Stimulated activated CD4-positive, alpha-beta T cell treated with anti-CD3 and anti-CD28 coated beads, Interleukin-12 subunit alpha, Interleukin-12 subunit beta, amount 100 ng/mL, for 48 hours (primary cell): ENCODE measurements around the gene CEP295NL.
A peak's percentile ranks its signal among the peaks of the same experiment; 100 is the strongest.
"Not testable (repeated sequence)": the region's sequence is repeated elsewhere in the genome, so short reads cannot be mapped to it uniquely, and the experiment has no call there.

ENCODE experiments used
- DNase-seq, 3 donors: peaks; one replicate each; pipeline ENCODE4 v3.0.0-alpha.2; 2020; ENCODE audit warnings: low read depth in 2 of 3, low spot score in 1 of 3

CEP295NL gene

GRCh38 chr17:78905541-78905940, 2.5 kb upstream of the CEP295NL start:
- no peak for DNase-seq

GRCh38 chr17:78905116-78905515, 2.1 kb upstream of the CEP295NL start:
- DNase-seq = no peak

GRCh38 chr17:78904371-78904770, 1.4 kb upstream of the CEP295NL start:
- DNase-seq = no peak

GRCh38 chr17:78902231-78902630, 770 bp downstream of the CEP295NL start:
- not testable (repeated sequence) for DNase-seq

- no peak for DNase-seq
Observed at GRCh38 chr17:78901806-78902205, 1.2 kb downstream of the CEP295NL start.

- no peak for DNase-seq
Observed at GRCh38 chr17:78900816-78901215, 2.2 kb downstream of the CEP295NL start.

- DNase-seq = no peak
Observed at GRCh38 chr17:78899361-78900260, 3.4 kb downstream of the CEP295NL start.

- DNase-seq = no peak
Observed at GRCh38 chr17:78898947-78899346, 4.1 kb downstream of the CEP295NL start.

- no peak for DNase-seq
Observed at GRCh38 chr17:78898075-78898836, 4.7 kb downstream of the CEP295NL start.

- DNase-seq = no peak
Observed at GRCh38 chr17:78897664-78898047, 5.3 kb downstream of the CEP295NL start.

GRCh38 chr17:78896834-78897663, 6.0 kb downstream of the CEP295NL start:
- no peak for DNase-seq

- no peak for DNase-seq
Observed at GRCh38 chr17:78896091-78896833, 6.7 kb downstream of the CEP295NL start.

- no peak for DNase-seq
Observed at GRCh38 chr17:78895322-78895721, 7.7 kb downstream of the CEP295NL start.

GRCh38 chr17:78893684-78894083, 9.3 kb downstream of the CEP295NL start:
- no peak for DNase-seq

GRCh38 chr17:78892936-78893379, 10.0 kb downstream of the CEP295NL start:
- DNase-seq = no peak

- no peak for DNase-seq
Observed at GRCh38 chr17:78892520-78892919, 10.5 kb downstream of the CEP295NL start.

- no peak for DNase-seq
Observed at GRCh38 chr17:78892062-78892456, 10.9 kb downstream of the CEP295NL start.

GRCh38 chr17:78891406-78892061, 11.5 kb downstream of the CEP295NL start:
- no peak for DNase-seq

GRCh38 chr17:78890498-78890897, 12.5 kb downstream of the CEP295NL start:
- DNase-seq = peak; percentile 13 to 34 (median 32)

GRCh38 chr17:78890096-78890495, 12.9 kb downstream of the CEP295NL start:
- not testable (repeated sequence) for DNase-seq
